Lower leg skin (tissue), 4 donors: ENCODE results near the gene TOMT. TPM values are rescaled to one million over a fixed set of nuclear protein-coding genes. Genes with fewer than 3 reads are reported as not detected.
"Not testable (repeated sequence)": the region's sequence is repeated elsewhere in the genome, so short reads cannot be mapped to it uniquely, and the experiment has no call there.

Experiments
- DNase-seq, 2 donors: peaks; one replicate each; pipeline ENCODE4 v3.0.0-alpha.2; 2019; ENCODE audit warnings: low spot score in 2 of 2
- H3K4me3 ChIP-seq: fragments of 200-600 bp; sonication (generic); 2 replicates; pipeline ENCODE4 v1.5.1; 2017; ENCODE audit warnings: mild to moderate bottlenecking, low read depth; ENCODE audit not compliant: poor library complexity, severe bottlenecking
- POLR2A ChIP-seq, 2 donors: fragments of 450-650 bp; IDR thresholded peaks; one replicate each; pipeline ENCODE4 v1.6.1; 2016 to 2017; ENCODE audit warnings: antibody characterized with exemption in 2 of 2, mild to moderate bottlenecking in 1 of 2, moderate library complexity in 1 of 2
- WGBS, 2 donors: methylation state at CpG; one replicate each; pipeline ENCODE4 v1.1.5; 2018; 5-methylcytosine and 5-hydroxymethylcytosine counted together
- intact Hi-C: fragments of 100-400 bp; cut with DNase I; formaldehyde crosslinking; loops from one replicate; pipeline ENCODE4 v1.15.0; 2023; ENCODE audit warnings: low total_unique reads
- total RNA-seq, 4 donors: library from RNA; depleted of rRNA; stranded (reverse); fragments of >200 nt; gene quantifications; one replicate each; pipeline ENCODE4 v1.1.0, GENCODE V29; 2016
- TF ChIP-seq, protein P1 (sequence below), 3 donors: fragments of 450-650 bp; IDR thresholded peaks; one replicate each; pipeline ENCODE4 v1.5.1; 2016; ENCODE audit warnings: antibody characterized with exemption in 3 of 3, mild to moderate bottlenecking in 3 of 3, moderate library complexity in 2 of 3

Gene TOMT
- total RNA-seq, 4 donors from 2014 or later: not detected

DNA sequence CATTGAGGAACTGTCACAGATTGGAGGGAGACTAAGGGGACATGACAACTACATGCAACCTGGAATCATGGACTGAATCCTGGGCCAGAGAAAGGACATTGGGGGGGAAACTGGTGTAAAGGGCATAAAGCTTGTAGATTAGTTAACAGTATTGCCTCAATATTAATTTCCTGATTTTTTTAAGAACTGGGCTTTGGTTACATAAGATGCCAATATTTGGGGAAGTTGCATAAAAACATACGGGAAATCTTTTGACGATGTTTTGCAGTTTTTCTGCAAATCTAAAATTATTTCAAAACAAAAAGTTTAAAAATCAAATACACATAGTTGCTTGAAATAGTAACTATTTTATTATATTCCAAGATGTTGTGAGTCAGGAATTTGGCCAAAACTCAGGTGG is 26.9 kb downstream of the TOMT start:
- TF ChIP-seq POLR2A (IDR thresholded peaks at IDR 0.05): no peak
- TF ChIP-seq, protein P1, sequence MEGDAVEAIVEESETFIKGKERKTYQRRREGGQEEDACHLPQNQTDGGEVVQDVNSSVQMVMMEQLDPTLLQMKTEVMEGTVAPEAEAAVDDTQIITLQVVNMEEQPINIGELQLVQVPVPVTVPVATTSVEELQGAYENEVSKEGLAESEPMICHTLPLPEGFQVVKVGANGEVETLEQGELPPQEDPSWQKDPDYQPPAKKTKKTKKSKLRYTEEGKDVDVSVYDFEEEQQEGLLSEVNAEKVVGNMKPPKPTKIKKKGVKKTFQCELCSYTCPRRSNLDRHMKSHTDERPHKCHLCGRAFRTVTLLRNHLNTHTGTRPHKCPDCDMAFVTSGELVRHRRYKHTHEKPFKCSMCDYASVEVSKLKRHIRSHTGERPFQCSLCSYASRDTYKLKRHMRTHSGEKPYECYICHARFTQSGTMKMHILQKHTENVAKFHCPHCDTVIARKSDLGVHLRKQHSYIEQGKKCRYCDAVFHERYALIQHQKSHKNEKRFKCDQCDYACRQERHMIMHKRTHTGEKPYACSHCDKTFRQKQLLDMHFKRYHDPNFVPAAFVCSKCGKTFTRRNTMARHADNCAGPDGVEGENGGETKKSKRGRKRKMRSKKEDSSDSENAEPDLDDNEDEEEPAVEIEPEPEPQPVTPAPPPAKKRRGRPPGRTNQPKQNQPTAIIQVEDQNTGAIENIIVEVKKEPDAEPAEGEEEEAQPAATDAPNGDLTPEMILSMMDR (IDR thresholded peaks at IDR 0.05): no peak
- no peak for DNase-seq
- no peak overlapping the region for H3K4me3 ChIP-seq
- 74 to 83% methylated on average over 2 of the region's 2 CpGs for WGBS, 2 donors
- intact Hi-C loops: no loop called here

DNA sequence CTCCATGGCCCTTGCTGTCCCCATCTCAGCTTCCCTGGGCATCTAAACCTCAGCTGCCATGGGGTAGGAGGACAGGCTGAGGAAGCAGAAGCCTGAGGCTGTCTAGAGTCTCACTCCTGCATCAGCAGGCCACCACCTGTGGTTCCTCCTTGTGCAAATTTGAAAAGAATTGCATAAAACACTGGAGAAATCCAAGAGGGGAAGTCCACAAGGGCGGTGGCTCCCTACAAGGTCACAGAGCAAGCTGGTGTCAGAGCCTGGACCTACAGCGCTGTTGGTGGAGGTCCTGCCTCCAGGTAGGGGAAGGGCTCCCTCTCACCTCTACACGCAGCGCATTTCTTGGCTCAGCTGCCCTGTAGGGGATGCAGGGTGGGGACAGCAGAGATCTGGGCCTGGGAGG is 29.7 kb downstream of the TOMT start, which contains the start of gene FOLR3:
FOLR3 (plus strand) TSS at position 253 of the 400 bp plus-strand sequence. CDS start 228 bp downstream, outside the sequence.
- DNase-seq, intact Hi-C loops, H3K4me3 ChIP-seq: not testable (repeated sequence)
- WGBS, 2 donors: 90 to 93% methylated on average over 4 of the region's 4 CpGs

DNA sequence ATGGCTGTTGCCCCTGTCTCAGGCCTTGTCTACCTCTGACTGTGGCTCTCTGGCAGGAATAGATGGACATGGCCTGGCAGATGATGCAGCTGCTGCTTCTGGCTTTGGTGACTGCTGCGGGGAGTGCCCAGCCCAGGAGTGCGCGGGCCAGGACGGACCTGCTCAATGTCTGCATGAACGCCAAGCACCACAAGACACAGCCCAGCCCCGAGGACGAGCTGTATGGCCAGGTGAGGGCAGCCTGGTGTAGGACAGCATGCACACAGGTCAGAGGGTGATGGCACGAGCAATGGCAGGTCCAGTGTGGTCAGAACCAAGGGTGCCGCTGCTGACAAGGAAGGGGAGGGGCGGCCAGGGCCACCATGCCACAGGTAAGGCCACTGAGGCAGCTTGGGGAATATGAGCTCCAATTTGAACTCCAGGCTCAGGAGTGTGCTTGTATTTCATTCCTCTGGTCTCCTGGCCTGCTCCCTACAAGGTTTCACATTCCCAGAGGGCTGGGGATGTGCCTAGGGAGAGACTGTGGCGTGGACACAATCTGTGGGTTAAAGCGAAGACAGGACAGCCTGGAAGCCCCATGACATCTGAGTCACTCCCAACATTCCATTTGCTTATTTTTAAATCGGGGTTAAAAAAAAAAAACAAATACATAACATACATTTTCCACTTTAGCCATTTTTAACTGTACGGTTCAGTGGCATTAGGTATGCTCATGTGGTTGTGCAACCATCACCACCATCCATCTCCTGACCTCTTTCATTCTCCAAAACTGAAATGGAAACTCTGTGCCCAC is 30.4 kb downstream of the TOMT start:
- intact Hi-C loops: no loop called here
- WGBS, 2 donors: 85% methylated on average over 14 of the region's 14 CpGs
- TF ChIP-seq, protein P1 (IDR thresholded peaks at IDR 0.05): no peak
- TF ChIP-seq POLR2A (IDR thresholded peaks at IDR 0.05): no peak
- no peak overlapping the region for H3K4me3 ChIP-seq
- DNase-seq: peak in 1 of 2 donors; percentile 82

DNA sequence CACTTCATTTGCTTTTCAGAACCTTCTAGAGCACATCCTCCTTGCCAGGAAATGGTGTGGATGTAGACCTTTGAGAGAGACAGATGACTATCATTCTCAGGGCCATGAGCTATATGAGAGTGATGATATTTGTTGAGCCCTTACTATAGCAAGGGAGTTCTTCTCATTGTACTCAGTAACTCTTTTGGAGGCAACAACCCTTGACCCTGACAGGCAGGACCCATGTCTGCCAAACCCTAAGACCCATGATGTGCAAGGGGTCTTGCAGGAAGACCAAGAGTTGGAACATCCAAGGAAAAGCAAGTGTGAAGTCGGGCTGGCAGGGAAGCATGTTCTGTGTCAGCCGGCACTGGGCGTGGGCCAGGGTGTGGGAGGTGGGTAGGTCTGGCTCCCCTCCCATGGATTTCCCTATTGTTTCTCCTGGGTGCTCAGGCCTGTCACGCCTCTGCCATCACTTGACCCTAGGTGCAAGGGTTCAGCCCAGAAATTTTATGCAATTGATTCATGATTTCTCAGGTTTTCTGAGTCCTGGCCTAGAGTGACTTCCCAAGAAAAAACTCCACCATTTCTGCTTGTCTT is 31.0 kb downstream of the TOMT start:
- TF ChIP-seq, protein P1 (IDR thresholded peaks at IDR 0.05): no peak
- no peak for TF ChIP-seq POLR2A (IDR thresholded peaks at IDR 0.05)
- no peak overlapping the region for H3K4me3 ChIP-seq
- intact Hi-C loops: no loop called here
- WGBS, 2 donors: 55 to 72% methylated on average over 4 of the region's 4 CpGs
- no peak for DNase-seq

DNA sequence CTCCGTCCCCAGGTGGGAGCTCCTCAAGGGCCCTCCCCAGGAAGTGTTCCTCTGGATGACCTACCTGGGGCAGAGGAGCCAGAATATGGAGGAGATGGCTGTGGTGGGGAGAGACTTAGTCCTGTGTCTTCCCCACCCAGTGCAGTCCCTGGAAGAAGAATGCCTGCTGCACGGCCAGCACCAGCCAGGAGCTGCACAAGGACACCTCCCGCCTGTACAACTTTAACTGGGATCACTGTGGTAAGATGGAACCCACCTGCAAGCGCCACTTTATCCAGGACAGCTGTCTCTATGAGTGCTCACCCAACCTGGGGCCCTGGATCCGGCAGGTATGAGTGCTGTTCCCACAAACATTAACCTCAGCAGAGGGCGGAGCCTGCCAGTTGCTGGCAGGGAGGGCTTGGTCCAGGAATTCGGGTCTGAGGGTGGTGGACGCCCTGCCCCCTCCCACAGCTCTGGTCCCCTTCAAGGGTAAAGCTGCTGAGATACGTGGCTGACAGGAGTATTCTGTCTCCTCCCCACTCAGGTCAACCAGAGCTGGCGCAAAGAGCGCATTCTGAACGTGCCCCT is 33.2 kb downstream of the TOMT start:
- DNase-seq: no peak
- no peak overlapping the region for H3K4me3 ChIP-seq
- TF ChIP-seq, protein P1 (IDR thresholded peaks at IDR 0.05): no peak
- TF ChIP-seq POLR2A (IDR thresholded peaks at IDR 0.05): no peak
- WGBS, 2 donors: 82 to 90% methylated on average over 11 to 12 of the region's 12 CpGs
- intact Hi-C loops: no loop called here

DNA sequence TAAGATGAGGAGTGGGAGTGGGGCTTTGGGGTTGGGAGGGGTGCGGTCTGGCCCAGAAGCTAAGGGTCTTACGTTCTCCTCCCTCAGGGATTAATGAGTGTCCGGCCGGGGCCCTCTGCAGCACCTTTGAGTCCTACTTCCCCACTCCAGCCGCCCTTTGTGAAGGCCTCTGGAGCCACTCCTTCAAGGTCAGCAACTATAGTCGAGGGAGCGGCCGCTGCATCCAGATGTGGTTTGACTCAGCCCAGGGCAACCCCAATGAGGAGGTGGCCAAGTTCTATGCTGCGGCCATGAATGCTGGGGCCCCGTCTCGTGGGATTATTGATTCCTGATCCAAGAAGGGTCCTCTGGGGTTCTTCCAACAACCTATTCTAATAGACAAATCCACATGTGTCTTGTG is 33.8 kb downstream of the TOMT start:
- no peak for TF ChIP-seq POLR2A (IDR thresholded peaks at IDR 0.05)
- TF ChIP-seq, protein P1 (IDR thresholded peaks at IDR 0.05): no peak
- DNase-seq: no peak
- H3K4me3 ChIP-seq: no peak overlapping the region
- intact Hi-C loops: no loop called here
- 91 to 96% methylated on average over 11 of the region's 11 CpGs for WGBS, 2 donors
